HepG2 (cell line): ENCODE measurements around the gene DUSP22. TPM values are rescaled to one million over a fixed set of nuclear protein-coding genes. Genes with fewer than 3 reads are reported as not detected.

Experiments
- ATAC-seq: fragments of 200-7000 bp; cut with Tn5 transposase; 3 replicates; pipeline ENCODE4 v1.9.1; 2020; ENCODE audit warnings: mild to moderate bottlenecking, moderate library complexity
- BruUV-seq: library from RNA; stranded (reverse); fragments of 400-500 nt; replicated peaks from 2 replicates; lab custom pipeline; 2021; lab: Mats Ljungman, UMichigan
- CTCF ChIA-PET: fragments of 300-600 bp; formaldehyde crosslinking; extraction: SDS; loops from one replicate; lab custom pipeline; 2021; ENCODE audit warnings: low total read pairs, inconsistent platforms, low intra/inter-chr PET ratio; lab: Yijun Ruan, JAX
- POLR2A ChIA-PET: fragments of 350-600 bp; sonication (Branson Sonifier 250); formaldehyde crosslinking; loops from one replicate; lab custom pipeline; 2020; ENCODE audit warnings: antibody characterized with exemption, inconsistent platforms; lab: Yijun Ruan, JAX
- DNase-seq: peaks from one replicate; pipeline ENCODE4 v3.0.0-alpha.2; 2015; ENCODE audit warnings: low spot score
- FAIRE-seq: peaks from 3 replicates; lab custom pipeline; 2011; peaks lifted over from hg19 to GRCh38; lab: Jason Lieb, UNC
- H2AFZ ChIP-seq: one replicate; pipeline ENCODE4 v1.6.1; 2011; ENCODE audit warnings: low read length, inconsistent platforms
- H3K27ac ChIP-seq: fragments of 300-600 bp; 3 replicates; pipeline ENCODE4 v1.8.0; 2011; ENCODE audit warnings: mixed run types, mild to moderate bottlenecking, mixed read lengths, low read length, inconsistent platforms; ENCODE audit not compliant: insufficient read depth; ENCODE audit errors: extremely low read length
- H3K27me3 ChIP-seq, 2 experiments: fragments of 200-600 bp in 1 of 2; 2 replicates in 1 of 2; 3 replicates in 1 of 2; pipeline versions ENCODE4 v1.6.0 to v1.8.0; 2011; ENCODE audit warnings: low read length in 2 of 2, mild to moderate bottlenecking in 2 of 2, moderate library complexity in 2 of 2, inconsistent platforms in 1 of 2; ENCODE audit not compliant: insufficient read depth in 2 of 2, control insufficient read depth in 1 of 2
- H3K36me3 ChIP-seq, 2 experiments: fragments of 200-600 bp in 1 of 2; replicated peaks in 1 of 2; 2 replicates in 1 of 2; 3 replicates in 1 of 2; pipeline versions ENCODE4 v1.5.1 to v1.8.0; 2011; ENCODE audit warnings: low read length in 2 of 2, inconsistent platforms in 1 of 2; ENCODE audit not compliant: insufficient read depth in 2 of 2, control insufficient read depth in 1 of 2
- H3K4me1 ChIP-seq: 2 replicates; pipeline ENCODE4 v1.5.1; 2012; ENCODE audit warnings: low read length, inconsistent platforms; ENCODE audit not compliant: insufficient read depth
- H3K4me2 ChIP-seq: 2 replicates; pipeline ENCODE4 v1.6.0; 2011; ENCODE audit warnings: low read depth, low read length, inconsistent platforms
- H3K4me3 ChIP-seq, 3 experiments: fragments of 200-600 bp in 1 of 3; sonication (generic), shearing (Covaris generic) in 1 of 3; replicated peaks in 1 of 3; 2 replicates each; pipeline ENCODE4 v1.5.1; 2011 to 2016; ENCODE audit warnings: low read length in 3 of 3, inconsistent platforms in 2 of 3, low read depth in 2 of 3, mild to moderate bottlenecking in 2 of 3, control low read depth in 1 of 3, mixed read lengths in 1 of 3; ENCODE audit not compliant: insufficient read depth in 1 of 3
- H3K79me2 ChIP-seq: one replicate; pipeline ENCODE4 v1.6.1; 2011; ENCODE audit warnings: low read length, inconsistent platforms; ENCODE audit not compliant: insufficient read depth
- H3K9ac ChIP-seq: 2 replicates; pipeline ENCODE4 v1.6.0; 2011; ENCODE audit warnings: mild to moderate bottlenecking, low read depth, low read length, inconsistent platforms; ENCODE audit not compliant: insufficient read depth
- H3K9me3 ChIP-seq: 2 replicates; pipeline ENCODE4 v1.5.1; 2012; ENCODE audit warnings: mild to moderate bottlenecking, low read length
- H4K20me1 ChIP-seq: 2 replicates; pipeline ENCODE4 v1.6.0; 2011; ENCODE audit warnings: inconsistent platforms, mild to moderate bottlenecking, low read length, moderate library complexity; ENCODE audit not compliant: insufficient read depth
- MYNN ChIP-seq: sonication (generic); formaldehyde crosslinking; IDR thresholded peaks from 2 replicates; pipeline ENCODE4 v1.4.0; 2020; ENCODE audit warnings: mild to moderate bottlenecking, low read depth, missing genetic modification reagents
- NFE2L2 ChIP-seq: fragments of 150-350 bp; IDR thresholded peaks from 2 replicates; pipeline ENCODE4 v1.6.1; 2014; ENCODE audit warnings: low read length
- POLR2A ChIP-seq, 2 experiments: IDR thresholded peaks; 2 replicates each; pipeline ENCODE4 v1.6.1; 2011; ENCODE audit warnings: low read depth in 2 of 2, low read length in 2 of 2, mild to moderate bottlenecking in 1 of 2, moderate library complexity in 1 of 2; ENCODE audit not compliant: insufficient read depth in 1 of 2
- SETDB1 ChIP-seq: sonication (generic); formaldehyde crosslinking; IDR thresholded peaks from 2 replicates; pipeline ENCODE4 v1.5.1; 2020; ENCODE audit warnings: missing genetic modification reagents, mild to moderate bottlenecking, borderline replicate concordance
- SMC3 ChIP-seq: IDR thresholded peaks from 2 replicates; pipeline ENCODE4 v1.6.1; 2011; ENCODE audit warnings: low read length, improper control_type of control experiment
- SUZ12 ChIP-seq: fragments of 150-350 bp; IDR thresholded peaks from 2 replicates; pipeline ENCODE4 v1.6.1; 2014; ENCODE audit warnings: low read depth, low read length
- ZBTB3 ChIP-seq: sonication (generic); formaldehyde crosslinking; IDR thresholded peaks from 2 replicates; pipeline ENCODE4 v1.4.0; 2020; ENCODE audit warnings: low read depth, mild to moderate bottlenecking, moderate library complexity, missing genetic modification reagents, borderline replicate concordance
- ZNF12 ChIP-seq: sonication (generic); formaldehyde crosslinking; IDR thresholded peaks from 2 replicates; pipeline ENCODE4 v1.5.0; 2020; ENCODE audit warnings: missing genetic modification reagents
- ZNF337 ChIP-seq: sonication (generic); formaldehyde crosslinking; IDR thresholded peaks from 2 replicates; pipeline ENCODE4 v1.5.1; 2020; ENCODE audit warnings: missing genetic modification reagents, low read depth, mild to moderate bottlenecking, borderline replicate concordance
- ZNF446 ChIP-seq: sonication (generic); formaldehyde crosslinking; IDR thresholded peaks from 2 replicates; pipeline ENCODE4 v1.5.0; 2020; ENCODE audit warnings: mild to moderate bottlenecking, missing genetic modification reagents
- ZNF749 ChIP-seq: sonication (generic); formaldehyde crosslinking; IDR thresholded peaks from 2 replicates; pipeline ENCODE4 v1.8.0; 2022; ENCODE audit warnings: mild to moderate bottlenecking, missing genetic modification reagents, moderate library complexity, borderline replicate concordance
- ZNF761 ChIP-seq: sonication (generic); formaldehyde crosslinking; conservative IDR thresholded peaks from 2 replicates; pipeline ENCODE4 v1.4.0; 2020; ENCODE audit warnings: mild to moderate bottlenecking, missing genetic modification reagents
- ZNF83 ChIP-seq: sonication (generic); formaldehyde crosslinking; IDR thresholded peaks from 2 replicates; pipeline ENCODE4 v1.4.0; 2020; ENCODE audit warnings: missing genetic modification reagents, mild to moderate bottlenecking, borderline replicate concordance
- WGBS: methylation state at CpG from one replicate; pipeline ENCODE4 v1.1.6; 2017; ENCODE audit warnings: low lambda C conversion rate; 5-methylcytosine and 5-hydroxymethylcytosine counted together
- in situ Hi-C: cut with HindIII; loops from 2 replicates; pipeline ENCODE4 v1.10.0; 2017; ENCODE audit warnings: low pct_unique_long_range_greater_than_20kb; ENCODE audit not compliant: extremely low pct_ligation_motif_present
- intact Hi-C: fragments of 100-400 bp; cut with micrococcal nuclease; formaldehyde crosslinking; loops from one replicate; pipeline ENCODE4 v1.10.0; 2022; ENCODE audit not compliant: unreplicated experiment
- polyA plus RNA-seq, 8 experiments: library from polyadenylated mRNA; depleted of rRNA in 3 of 8; stranded (reverse) in 7 of 8; unstranded in 1 of 8; fragments of >200 nt; fragmentation: Illumina TruSeq in 4 of 8; extraction: Trizol in 4 of 8; gene quantifications; 2 replicates each; pipeline versions ENCODE4 v1.2.1 to v1.2.3, GENCODE V29; 2011 to 2016; ENCODE audit warnings: low read depth in 4 of 8, missing spikeins in 1 of 8, mixed read lengths in 1 of 8; ENCODE audit not compliant: insufficient read depth in 1 of 8
- total RNA-seq, 5 experiments: library from RNA; depleted of rRNA; stranded (reverse); fragments of >200 nt; fragmentation: Illumina TruSeq; extraction: Trizol; gene quantifications; 2 replicates each; pipeline ENCODE4 v1.2.3, GENCODE V29; 2016; ENCODE audit warnings: low read depth in 1 of 5
- TF ChIP-seq, protein P1 (sequence below): sonication (generic); formaldehyde crosslinking; IDR thresholded peaks from 2 replicates; pipeline ENCODE4 v1.4.0; 2020; ENCODE audit warnings: mild to moderate bottlenecking, missing genetic modification reagents
- TF ChIP-seq, protein P2 (sequence below): sonication (generic); formaldehyde crosslinking; IDR thresholded peaks from 2 replicates; pipeline ENCODE4 v1.4.0; 2020; ENCODE audit warnings: missing genetic modification reagents, mild to moderate bottlenecking, borderline replicate concordance
- TF ChIP-seq, protein P3 (sequence below): sonication (generic); formaldehyde crosslinking; IDR thresholded peaks from 2 replicates; pipeline ENCODE4 v1.5.1; 2020; ENCODE audit warnings: missing genetic modification reagents, mild to moderate bottlenecking, borderline replicate concordance
- TF ChIP-seq, protein P4 (sequence below): sonication (generic); formaldehyde crosslinking; IDR thresholded peaks from 2 replicates; pipeline ENCODE4 v1.5.1; 2020; ENCODE audit warnings: mild to moderate bottlenecking, missing genetic modification reagents, moderate library complexity

The DUSP22 gene
- total and polyA plus RNA-seq, 2 of the 13 experiments (the other 11 are each of a cell fraction or from before 2014, with no cell fraction given): 20.2 to 32.8 TPM

DNA sequence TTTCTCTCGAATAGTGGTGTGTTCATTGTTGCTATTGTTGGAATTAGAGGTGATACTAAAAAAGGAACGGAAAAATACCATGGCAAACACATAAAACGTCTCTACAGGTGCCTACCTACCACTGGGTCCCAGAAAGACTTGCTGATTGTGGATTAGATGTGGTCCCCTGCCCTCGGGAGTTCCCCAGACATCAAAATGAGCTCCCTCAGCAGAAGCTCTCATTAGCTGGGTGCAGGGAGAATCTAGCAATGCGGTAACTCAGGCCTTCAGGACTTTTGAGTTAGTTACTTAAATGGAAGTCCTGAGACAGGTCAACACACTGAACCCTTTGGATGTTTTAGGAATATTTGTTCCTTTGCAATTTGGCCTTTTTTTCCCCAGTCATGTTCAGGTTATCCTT, 105.3 kb downstream of the DUSP22 start:
- Histone ChIP-seq H3K9ac (no peak overlapping the region), H3K79me2 (no peaks in the 10 kb centered on the region), H2AFZ (no peak overlapping the region), H3K9me3 (no peaks in the 10 kb centered on the region), H3K27ac (no peak overlapping the region), H3K27me3 (peaks cover 14 to 82% of the 10 kb centered on the region in 2 experiments), H3K36me3 (no peaks in the 10 kb centered on the region), H4K20me1 (0 out of 2 replicates have a peak, but pooled peaks cover 3% of the 10 kb centered on the region), H3K4me1 (no peaks in the 10 kb centered on the region), H3K4me3 (no peak overlapping the region), H3K4me2 (no peak overlapping the region)
- intact Hi-C loops (no loop called here), in situ Hi-C loops (no loop called here)
- DNase-seq (no peak), FAIRE-seq (no peak), ATAC-seq (no peak)
- ChIA-PET CTCF (no interaction called here), POLR2A (no interaction called here)
- no TSS peak for BruUV-seq
- WGBS: 1% methylated on average over 5 of the region's 5 CpGs
- TF ChIP-seq ZNF761 (CRISPR knock-in tag): no peak
- TF ChIP-seq ZNF749 (CRISPR knock-in tag): no peak
- no peak for TF ChIP-seq MYNN (CRISPR knock-in tag)
- TF ChIP-seq SETDB1 (CRISPR knock-in tag): no peak
- no peak for TF ChIP-seq ZBTB3
- no peak for TF ChIP-seq POLR2A (IDR thresholded peaks at IDR 0.05; ENCODE audit: insufficient read depth in 1 of 2, low read depth in 2 of 2, low read length in 2 of 2)
- no peak for TF ChIP-seq ZNF83 (CRISPR knock-in tag)
- TF ChIP-seq ZNF337: no peak
- no peak for TF ChIP-seq ZNF12 (CRISPR knock-in tag)
- TF ChIP-seq, protein P1, sequence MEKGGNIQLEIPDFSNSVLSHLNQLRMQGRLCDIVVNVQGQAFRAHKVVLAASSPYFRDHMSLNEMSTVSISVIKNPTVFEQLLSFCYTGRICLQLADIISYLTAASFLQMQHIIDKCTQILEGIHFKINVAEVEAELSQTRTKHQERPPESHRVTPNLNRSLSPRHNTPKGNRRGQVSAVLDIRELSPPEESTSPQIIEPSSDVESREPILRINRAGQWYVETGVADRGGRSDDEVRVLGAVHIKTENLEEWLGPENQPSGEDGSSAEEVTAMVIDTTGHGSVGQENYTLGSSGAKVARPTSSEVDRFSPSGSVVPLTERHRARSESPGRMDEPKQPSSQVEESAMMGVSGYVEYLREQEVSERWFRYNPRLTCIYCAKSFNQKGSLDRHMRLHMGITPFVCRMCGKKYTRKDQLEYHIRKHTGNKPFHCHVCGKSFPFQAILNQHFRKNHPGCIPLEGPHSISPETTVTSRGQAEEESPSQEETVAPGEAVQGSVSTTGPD: no peak
- TF ChIP-seq SMC3: no peak
- TF ChIP-seq, protein P2, sequence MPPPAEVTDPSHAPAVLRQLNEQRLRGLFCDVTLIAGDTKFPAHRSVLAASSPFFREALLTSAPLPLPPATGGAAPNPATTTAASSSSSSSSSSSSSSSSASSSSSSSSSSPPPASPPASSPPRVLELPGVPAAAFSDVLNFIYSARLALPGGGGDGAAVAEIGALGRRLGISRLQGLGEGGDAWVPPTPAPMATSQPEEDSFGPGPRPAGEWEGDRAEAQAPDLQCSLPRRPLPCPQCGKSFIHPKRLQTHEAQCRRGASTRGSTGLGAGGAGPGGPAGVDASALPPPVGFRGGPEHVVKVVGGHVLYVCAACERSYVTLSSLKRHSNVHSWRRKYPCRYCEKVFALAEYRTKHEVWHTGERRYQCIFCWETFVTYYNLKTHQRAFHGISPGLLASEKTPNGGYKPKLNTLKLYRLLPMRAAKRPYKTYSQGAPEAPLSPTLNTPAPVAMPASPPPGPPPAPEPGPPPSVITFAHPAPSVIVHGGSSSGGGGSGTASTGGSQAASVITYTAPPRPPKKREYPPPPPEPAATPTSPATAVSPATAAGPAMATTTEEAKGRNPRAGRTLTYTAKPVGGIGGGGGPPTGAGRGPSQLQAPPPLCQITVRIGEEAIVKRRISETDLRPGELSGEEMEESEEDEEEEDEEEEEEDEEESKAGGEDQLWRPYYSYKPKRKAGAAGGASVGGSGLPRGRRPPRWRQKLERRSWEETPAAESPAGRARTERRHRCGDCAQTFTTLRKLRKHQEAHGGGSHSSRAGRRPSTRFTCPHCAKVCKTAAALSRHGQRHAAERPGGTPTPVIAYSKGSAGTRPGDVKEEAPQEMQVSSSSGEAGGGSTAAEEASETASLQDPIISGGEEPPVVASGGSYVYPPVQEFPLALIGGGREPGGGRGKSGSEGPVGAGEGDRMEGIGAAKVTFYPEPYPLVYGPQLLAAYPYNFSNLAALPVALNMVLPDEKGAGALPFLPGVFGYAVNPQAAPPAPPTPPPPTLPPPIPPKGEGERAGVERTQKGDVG: no peak
- no peak for TF ChIP-seq SUZ12
- TF ChIP-seq ZNF446: no peak
- TF ChIP-seq, protein P3, sequence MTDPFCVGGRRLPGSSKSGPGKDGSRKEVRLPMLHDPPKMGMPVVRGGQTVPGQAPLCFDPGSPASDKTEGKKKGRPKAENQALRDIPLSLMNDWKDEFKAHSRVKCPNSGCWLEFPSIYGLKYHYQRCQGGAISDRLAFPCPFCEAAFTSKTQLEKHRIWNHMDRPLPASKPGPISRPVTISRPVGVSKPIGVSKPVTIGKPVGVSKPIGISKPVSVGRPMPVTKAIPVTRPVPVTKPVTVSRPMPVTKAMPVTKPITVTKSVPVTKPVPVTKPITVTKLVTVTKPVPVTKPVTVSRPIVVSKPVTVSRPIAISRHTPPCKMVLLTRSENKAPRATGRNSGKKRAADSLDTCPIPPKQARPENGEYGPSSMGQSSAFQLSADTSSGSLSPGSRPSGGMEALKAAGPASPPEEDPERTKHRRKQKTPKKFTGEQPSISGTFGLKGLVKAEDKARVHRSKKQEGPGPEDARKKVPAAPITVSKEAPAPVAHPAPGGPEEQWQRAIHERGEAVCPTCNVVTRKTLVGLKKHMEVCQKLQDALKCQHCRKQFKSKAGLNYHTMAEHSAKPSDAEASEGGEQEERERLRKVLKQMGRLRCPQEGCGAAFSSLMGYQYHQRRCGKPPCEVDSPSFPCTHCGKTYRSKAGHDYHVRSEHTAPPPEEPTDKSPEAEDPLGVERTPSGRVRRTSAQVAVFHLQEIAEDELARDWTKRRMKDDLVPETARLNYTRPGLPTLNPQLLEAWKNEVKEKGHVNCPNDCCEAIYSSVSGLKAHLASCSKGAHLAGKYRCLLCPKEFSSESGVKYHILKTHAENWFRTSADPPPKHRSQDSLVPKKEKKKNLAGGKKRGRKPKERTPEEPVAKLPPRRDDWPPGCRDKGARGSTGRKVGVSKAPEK (CRISPR knock-in tag): no peak
- TF ChIP-seq, protein P4, sequence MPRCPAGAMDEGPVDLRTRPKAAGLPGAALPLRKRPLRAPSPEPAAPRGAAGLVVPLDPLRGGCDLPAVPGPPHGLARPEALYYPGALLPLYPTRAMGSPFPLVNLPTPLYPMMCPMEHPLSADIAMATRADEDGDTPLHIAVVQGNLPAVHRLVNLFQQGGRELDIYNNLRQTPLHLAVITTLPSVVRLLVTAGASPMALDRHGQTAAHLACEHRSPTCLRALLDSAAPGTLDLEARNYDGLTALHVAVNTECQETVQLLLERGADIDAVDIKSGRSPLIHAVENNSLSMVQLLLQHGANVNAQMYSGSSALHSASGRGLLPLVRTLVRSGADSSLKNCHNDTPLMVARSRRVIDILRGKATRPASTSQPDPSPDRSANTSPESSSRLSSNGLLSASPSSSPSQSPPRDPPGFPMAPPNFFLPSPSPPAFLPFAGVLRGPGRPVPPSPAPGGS (CRISPR knock-in tag): no peak
- TF ChIP-seq NFE2L2: no peak
